Vagina (tissue), 2 donors: ENCODE results near the gene LCE2B.

Experiments used
- POLR2A ChIP-seq, 2 donors: fragments of 450-650 bp; IDR thresholded peaks; one replicate each; pipeline ENCODE4 v1.6.1; 2017; ENCODE audit warnings: antibody characterized with exemption in 2 of 2, mild to moderate bottlenecking in 2 of 2, moderate library complexity in 2 of 2
- TF ChIP-seq, protein P1 (sequence below), 3 experiments: fragments of 450-650 bp in 2 of 3; fragments of 200-600 bp in 1 of 3; sonication (generic) in 1 of 3; IDR thresholded peaks; one replicate each; pipeline ENCODE4 v1.5.1; 2017 to 2019; ENCODE audit warnings: antibody characterized with exemption in 3 of 3, mild to moderate bottlenecking in 2 of 3, moderate library complexity in 2 of 3

DNA sequence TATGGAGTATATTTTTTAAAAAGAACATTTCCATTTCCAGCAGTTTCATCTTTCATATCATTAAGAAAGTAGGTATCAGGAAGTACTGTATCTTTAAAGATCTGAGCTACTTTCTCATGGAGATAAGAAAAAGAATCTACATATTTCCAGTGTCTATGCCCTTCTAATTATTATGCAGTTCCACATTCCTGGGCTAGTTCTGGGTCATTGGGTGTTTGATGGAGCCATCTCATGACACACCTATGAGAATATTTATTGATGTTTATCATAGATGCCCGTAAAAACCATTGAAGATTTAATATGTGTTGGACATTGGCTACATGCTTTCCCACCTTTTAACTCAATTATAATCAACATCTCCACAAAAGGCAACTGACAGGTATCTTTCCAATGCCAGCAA, 43.1 kb downstream of the LCE2B start:
- TF ChIP-seq, protein P1, sequence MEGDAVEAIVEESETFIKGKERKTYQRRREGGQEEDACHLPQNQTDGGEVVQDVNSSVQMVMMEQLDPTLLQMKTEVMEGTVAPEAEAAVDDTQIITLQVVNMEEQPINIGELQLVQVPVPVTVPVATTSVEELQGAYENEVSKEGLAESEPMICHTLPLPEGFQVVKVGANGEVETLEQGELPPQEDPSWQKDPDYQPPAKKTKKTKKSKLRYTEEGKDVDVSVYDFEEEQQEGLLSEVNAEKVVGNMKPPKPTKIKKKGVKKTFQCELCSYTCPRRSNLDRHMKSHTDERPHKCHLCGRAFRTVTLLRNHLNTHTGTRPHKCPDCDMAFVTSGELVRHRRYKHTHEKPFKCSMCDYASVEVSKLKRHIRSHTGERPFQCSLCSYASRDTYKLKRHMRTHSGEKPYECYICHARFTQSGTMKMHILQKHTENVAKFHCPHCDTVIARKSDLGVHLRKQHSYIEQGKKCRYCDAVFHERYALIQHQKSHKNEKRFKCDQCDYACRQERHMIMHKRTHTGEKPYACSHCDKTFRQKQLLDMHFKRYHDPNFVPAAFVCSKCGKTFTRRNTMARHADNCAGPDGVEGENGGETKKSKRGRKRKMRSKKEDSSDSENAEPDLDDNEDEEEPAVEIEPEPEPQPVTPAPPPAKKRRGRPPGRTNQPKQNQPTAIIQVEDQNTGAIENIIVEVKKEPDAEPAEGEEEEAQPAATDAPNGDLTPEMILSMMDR (IDR thresholded peaks at IDR 0.05) = no peak
- no peak for TF ChIP-seq POLR2A (IDR thresholded peaks at IDR 0.05)
